HG03097 (cell line): ENCODE results near the gene RNF152.

Experiments used
- ATAC-seq: cut with Tn5 transposase; IDR thresholded peaks from one replicate; pipeline ENCODE4 v1.9.1; 2021; ENCODE audit not compliant: unreplicated experiment, low FRiP score

Gene RNF152

GRCh38 chr18:61855449-61856378 is 37.1 kb downstream of the RNF152 start:
- no peak for ATAC-seq

GRCh38 chr18:61854578-61855448 is 38.0 kb downstream of the RNF152 start:
- ATAC-seq, result no peak

GRCh38 chr18:61853855-61854254 is 39.0 kb downstream of the RNF152 start:
- no peak for ATAC-seq

- ATAC-seq, result no peak
Observed at GRCh38 chr18:61852496-61852895, 40.3 kb downstream of the RNF152 start.

- no peak for ATAC-seq
Observed at GRCh38 chr18:61851940-61852451, 40.8 kb downstream of the RNF152 start.

GRCh38 chr18:61851279-61851678 is 41.5 kb downstream of the RNF152 start:
- no peak for ATAC-seq

- no peak for ATAC-seq
Observed at GRCh38 chr18:61850756-61851155, 42.1 kb downstream of the RNF152 start.

- no peak for ATAC-seq
Observed at GRCh38 chr18:61847164-61847791, 45.5 kb downstream of the RNF152 start.

GRCh38 chr18:61845197-61845596 is 47.6 kb downstream of the RNF152 start:
- ATAC-seq, result no peak

GRCh38 chr18:61844726-61845125 is 48.1 kb downstream of the RNF152 start:
- no peak for ATAC-seq

GRCh38 chr18:61842146-61842545 is 50.7 kb downstream of the RNF152 start:
- no peak for ATAC-seq

- no peak for ATAC-seq
Observed at GRCh38 chr18:61841706-61842105, 51.1 kb downstream of the RNF152 start.

- no peak for ATAC-seq
Observed at GRCh38 chr18:61840324-61840723, 52.5 kb downstream of the RNF152 start.

- no peak for ATAC-seq
Observed at GRCh38 chr18:61838521-61838920, 54.3 kb downstream of the RNF152 start.

GRCh38 chr18:61833978-61834377 is 58.8 kb downstream of the RNF152 start:
- no peak for ATAC-seq

- no peak for ATAC-seq
Observed at GRCh38 chr18:61833387-61833786, 59.4 kb downstream of the RNF152 start.

GRCh38 chr18:61832858-61833257 is 59.9 kb downstream of the RNF152 start:
- no peak for ATAC-seq

- no peak for ATAC-seq
Observed at GRCh38 chr18:61831071-61831470, 61.7 kb downstream of the RNF152 start.

- no peak for ATAC-seq
Observed at GRCh38 chr18:61829108-61829507, 63.7 kb downstream of the RNF152 start.

GRCh38 chr18:61827591-61827990 is 65.2 kb downstream of the RNF152 start:
- ATAC-seq, result no peak

GRCh38 chr18:61825386-61825785 is 67.4 kb downstream of the RNF152 start:
- ATAC-seq, result no peak
